Bronchial smooth muscle cell (primary cell): ENCODE measurements around the gene TMED10. TPM values are rescaled to one million over a fixed set of nuclear protein-coding genes. Genes with fewer than 3 reads are reported as not detected.

ENCODE experiments used
- total RNA-seq: library from RNA; depleted of rRNA; stranded (reverse); fragments of >200 nt; gene quantifications from 2 replicates; pipeline ENCODE4 v1.2.1, GENCODE V29; 2014

Gene TMED10
- total RNA-seq, result 164 and 166 TPM in 2 replicates

DNA sequence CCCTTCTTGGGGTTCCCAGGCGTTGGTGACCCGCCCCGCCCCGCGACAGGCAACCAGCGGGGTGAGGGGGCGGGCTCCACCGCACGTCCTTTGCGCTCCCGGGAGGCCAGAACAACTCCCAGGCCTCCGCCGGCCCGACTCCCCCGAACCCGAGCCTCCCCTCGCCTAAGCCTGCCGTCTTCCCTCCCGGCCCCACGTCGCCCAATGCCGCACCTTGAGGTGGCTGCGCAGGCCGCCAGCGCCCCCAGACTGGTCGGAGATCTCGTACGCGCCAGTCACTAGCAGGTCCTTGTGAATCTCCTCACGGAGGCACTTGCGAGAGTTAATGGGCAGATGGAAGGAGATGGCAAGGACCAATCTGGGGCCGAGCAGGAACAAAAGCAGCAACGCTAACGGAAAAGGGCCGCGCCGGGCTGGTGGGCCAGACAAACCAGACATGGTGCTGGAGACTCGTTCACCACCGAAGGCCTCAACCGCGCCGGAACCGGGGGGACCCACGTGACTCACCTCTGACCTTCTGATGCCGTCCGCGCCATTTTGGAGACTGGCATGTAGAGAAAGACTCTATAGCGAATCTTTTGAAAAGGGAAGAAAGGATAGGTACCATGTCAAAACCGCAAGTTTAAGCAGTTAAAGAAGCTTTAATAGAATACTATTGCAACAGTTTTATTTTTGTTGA is at the start of gene TMED10:
Gene TMED10 (minus strand): TSS at position 471 of the 679 bp plus-strand sequence. CDS start 33 bp downstream, at position 438.

DNA sequence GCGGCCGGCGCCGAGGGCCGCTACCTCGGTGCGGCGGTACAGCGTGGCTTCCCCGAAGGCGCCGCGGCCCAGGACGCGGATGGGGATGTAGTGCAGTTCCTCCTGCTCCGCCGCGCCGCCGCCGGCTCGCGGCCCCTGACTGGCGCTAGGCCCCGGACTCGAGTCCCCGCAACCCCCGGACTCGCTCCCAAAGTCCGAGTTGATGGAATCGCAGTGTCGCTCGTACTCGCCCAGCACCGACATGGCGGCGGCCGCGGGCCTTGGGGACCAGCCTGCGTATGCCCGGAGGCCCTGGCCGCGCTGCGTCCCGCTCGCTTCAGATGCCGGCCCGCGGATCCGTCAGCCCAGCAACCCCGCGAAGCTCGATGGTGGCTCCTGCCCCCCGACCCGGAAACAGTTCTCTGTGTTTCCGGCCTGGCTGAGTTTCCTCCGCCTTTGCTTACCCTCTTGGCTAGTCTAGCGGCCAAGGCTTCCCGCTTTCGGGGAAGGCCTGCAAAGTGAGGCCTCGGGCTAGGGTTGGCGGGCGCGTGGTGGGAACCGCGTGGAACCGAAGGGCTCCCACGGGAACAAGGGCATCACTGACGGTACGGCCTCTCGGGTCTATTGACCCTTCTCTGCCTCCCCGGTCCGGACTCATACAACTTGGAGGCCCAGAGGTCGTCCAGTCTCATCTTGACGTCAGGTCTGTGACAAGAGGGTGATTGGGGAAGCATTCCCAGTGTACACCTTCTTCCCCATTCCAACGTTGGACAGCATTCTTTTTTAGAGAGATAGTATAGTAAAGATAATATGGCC is 49.5 kb downstream of the TMED10 start, which contains the start of gene NEK9:
Gene NEK9 (minus strand): TSS at position 370 of the 795 bp plus-strand sequence. CDS start 127 bp downstream, at position 243.

Other genes starting within 250 kb of the TMED10 start
- gene PGF, start 221.0 kb downstream of the TMED10 start, total RNA-seq, result 4.9 and 8.7 TPM in 2 replicates
- gene EIF2B2, start 173.7 kb downstream of the TMED10 start, total RNA-seq, result 29.8 and 48.1 TPM in 2 replicates
- gene MLH3, start 125.1 kb downstream of the TMED10 start, total RNA-seq, result 19.9 and 29.0 TPM in 2 replicates
- 22.4 and 23.5 TPM in 2 replicates for gene ACYP1, start 112.6 kb downstream of the TMED10 start, total RNA-seq
- 1.4 and 1.5 TPM in 2 replicates for gene ZC2HC1C, start 107.0 kb downstream of the TMED10 start, total RNA-seq
- 70.9 and 84.9 TPM in 2 replicates for gene NEK9, start 49.6 kb downstream of the TMED10 start, total RNA-seq
- gene FOS, start 102.2 kb upstream of the TMED10 start, total RNA-seq, result 2.5 and 30.0 TPM in 2 replicates